Measurements from ENCODE around the gene PLXNA2.

Gene PLXNA2

DNA sequence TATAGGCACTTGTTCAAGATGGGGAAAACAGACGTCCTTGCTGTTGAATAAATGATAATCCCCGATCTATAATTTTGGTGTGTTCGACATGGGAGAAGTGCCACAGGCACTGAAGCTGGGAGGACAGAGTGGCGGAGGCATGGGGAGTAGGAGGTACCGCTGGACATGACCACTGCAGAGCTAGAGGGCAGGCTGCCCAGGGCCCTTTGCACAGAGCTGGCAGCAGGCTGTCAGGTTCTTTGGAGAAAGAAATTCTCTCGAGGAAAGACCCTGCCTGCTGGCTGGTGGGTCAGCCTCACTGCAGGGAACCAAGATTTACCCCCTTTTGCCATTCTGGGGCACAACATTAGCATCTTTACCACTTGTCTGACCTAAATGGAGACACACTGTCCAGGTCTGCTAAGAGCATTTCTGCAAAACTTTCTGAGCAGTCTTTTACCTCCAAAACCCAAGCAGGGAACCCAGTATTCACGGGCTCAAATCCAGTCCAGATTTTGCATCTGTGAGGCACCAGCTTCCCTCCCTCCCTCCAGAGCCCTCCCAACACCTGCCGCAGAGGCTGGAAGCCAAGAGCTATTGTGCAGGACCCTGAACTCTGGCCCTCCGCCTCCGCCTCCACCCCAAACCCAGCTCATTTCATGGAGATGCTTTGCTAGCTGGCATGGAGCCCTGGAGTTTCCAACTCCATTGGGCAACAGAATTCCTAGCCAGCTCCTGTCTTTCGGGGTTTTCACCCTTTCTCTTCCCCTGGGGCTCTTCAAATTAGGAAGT lies 142.3 kb downstream of the PLXNA2 start:
- DNase-seq (ENCODE audit: low read depth in 2 of 3, low spot score in 1 of 3), result no peak

DNA sequence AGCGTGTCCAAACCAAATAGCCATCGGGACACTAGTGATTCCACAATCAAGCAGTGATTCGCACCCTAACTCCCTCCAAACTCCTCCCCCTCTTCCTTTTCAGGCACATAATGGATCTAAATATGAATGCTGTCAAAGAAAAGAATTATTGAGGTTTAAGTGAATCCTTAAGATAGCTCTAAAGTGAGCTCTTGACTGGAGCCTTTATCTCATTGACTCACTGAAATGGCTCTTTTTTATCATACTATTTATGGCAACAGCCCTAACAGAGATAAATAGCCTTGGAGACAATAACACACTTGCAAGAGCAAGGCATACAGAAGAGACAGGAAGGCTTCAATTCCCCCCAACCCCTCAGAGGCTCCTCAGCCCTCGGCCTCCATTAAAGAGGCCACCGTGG lies 143.3 kb downstream of the PLXNA2 start:
- no peak for DNase-seq (ENCODE audit: low read depth in 2 of 3, low spot score in 1 of 3)

DNA sequence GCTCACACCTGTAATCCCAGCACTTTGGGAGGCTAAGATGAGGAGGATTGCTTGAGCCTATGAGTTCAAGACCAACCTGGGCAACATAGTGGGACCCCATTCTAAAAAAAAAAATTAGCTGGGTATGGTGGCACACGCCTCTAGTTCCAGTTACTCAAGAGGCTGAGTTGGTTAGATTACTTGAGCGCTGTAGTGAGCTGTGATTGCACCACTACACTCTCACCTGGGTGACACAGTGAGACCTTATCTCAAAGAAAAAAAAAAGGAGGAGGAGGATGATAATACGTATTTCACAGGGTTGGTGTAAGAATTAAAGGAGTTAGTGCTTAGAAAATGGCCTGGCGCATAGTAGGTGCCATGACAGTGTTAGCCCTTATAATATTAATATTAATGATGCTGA lies 144.1 kb downstream of the PLXNA2 start:
- no peak for DNase-seq (ENCODE audit: low read depth in 2 of 3, low spot score in 1 of 3)

DNA sequence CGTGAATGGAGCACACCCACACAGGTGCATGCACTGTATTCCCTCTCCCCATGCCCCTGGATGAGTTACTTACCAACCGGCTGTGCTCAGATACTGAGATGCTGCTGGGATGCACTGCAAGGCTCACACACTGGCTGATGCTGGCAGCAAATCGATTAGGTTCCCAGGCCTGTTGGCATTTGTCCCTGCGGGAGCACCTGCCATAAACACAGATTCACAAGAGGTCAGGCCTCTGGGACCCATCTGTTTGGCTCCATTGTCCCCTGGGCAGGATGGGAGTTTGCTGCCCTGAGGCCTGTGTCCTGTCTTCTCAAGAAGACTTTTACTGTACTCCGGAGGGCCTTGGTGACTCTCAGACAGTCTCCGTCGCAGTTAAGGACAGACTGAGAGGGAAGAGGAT lies 145.4 kb downstream of the PLXNA2 start:
- no peak for DNase-seq (ENCODE audit: low read depth in 2 of 3, low spot score in 1 of 3)

DNA sequence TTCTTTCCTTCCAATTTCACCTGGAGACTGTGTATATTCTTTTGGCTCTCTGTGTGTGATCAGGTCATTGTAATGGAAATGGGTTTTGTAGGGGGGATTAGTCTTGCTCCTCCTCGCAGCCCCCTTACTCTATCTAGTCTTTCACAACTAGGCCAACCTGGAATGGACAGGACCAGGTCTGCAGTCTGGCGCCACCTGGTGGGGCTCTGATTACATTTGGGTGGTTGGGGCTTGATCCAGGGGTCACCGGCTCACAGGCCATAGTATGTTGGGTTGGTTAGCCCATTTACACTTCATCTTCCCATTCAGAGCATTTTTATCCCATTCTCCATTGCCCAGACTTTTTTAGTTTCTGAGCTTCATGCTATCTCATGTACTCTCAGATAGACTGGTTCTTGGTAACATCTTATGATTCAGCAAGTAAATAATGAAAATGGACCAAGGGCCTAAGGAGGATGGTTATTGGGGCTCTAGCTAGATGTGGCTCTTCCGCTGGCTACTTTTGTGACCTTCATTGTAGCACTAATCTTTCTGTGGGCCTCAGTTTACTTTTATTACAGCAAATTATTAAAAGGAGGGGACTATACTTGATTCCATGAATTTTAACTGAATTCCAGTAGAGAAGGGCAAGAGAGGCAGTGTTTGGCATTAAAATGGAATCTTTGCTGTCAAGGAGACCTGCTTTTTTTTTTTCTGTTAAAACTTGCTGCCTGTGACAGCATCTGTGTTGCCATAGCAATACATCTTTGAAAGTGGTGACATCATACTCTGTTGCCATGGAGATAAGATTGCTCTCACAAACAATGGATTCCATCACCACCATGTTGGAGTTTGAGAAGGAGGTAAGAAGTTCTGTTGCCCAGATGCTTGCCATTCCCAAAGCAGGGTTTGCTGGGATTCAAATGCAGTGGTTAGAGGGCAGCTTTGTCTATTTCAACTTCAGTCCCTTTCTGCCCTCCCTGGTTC lies 150.1 kb downstream of the PLXNA2 start:
- DNase-seq (ENCODE audit: low read depth in 2 of 3, low spot score in 1 of 3), result peak; percentile 17 to 61 (median 38)

DNA sequence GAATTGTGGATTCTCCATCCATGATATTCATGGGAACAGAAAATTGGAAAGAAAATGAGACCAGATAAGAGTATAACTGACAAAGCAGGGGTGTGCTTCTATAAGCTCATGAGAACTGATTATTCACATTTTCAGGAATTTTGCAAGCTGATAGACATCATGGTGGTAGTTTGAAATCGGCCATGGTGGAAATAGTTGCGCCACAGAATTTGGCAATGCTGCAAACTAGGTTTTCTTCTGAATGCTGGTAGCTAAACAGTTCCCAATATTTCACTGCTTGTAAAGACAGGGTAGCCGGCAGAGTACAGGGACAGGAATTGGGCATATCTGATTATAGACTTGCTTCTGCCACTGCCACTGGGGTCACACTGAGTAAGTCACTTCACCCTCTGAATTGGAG lies 151.1 kb downstream of the PLXNA2 start:
- DNase-seq (ENCODE audit: low read depth in 2 of 3, low spot score in 1 of 3), result no peak

DNA sequence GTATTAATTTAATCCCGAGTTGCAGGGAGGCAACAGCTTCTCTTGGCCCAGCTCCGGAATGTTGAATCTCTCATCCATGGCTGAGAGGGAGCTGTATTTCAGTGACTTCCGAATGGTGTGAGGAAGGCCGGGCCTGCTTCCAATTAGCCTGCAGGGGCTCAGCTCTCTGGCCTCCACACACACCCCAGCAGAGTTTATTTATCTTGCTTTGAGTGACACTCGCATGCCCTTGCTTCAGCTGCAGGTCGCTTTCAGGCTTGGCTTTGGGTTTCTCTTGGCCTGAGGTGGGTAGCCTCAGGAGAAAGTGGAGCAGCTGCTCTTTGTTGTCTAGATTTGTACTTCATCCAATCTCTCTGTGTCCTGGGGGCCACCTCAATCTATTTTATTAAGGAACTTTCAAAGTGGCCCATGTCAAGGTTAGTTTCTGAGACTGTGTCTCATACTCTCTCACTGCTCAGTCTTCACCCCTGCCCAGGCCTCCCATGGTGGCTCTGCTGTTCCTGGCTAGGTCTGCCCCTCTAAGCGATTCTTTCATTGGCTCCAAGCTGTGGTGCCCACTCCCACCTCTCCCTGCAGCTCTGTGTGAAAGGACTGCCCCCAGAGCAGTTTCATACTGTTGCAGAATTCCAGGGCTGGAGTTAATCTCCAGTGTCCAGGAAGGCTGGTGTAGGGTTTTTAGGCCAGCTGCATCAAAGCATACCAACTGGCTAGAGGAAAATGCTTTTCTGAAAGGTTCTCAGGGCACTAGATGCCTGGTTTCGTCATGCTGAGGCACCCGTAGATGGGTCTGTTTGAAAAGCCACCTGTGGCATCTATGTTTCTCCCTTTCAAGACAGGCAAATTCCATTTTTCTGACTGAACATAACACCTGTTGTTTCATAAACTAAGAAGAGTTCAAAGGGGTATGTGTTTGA lies 153.5 kb downstream of the PLXNA2 start:
- no peak for DNase-seq (ENCODE audit: low read depth in 2 of 3, low spot score in 1 of 3)

DNA sequence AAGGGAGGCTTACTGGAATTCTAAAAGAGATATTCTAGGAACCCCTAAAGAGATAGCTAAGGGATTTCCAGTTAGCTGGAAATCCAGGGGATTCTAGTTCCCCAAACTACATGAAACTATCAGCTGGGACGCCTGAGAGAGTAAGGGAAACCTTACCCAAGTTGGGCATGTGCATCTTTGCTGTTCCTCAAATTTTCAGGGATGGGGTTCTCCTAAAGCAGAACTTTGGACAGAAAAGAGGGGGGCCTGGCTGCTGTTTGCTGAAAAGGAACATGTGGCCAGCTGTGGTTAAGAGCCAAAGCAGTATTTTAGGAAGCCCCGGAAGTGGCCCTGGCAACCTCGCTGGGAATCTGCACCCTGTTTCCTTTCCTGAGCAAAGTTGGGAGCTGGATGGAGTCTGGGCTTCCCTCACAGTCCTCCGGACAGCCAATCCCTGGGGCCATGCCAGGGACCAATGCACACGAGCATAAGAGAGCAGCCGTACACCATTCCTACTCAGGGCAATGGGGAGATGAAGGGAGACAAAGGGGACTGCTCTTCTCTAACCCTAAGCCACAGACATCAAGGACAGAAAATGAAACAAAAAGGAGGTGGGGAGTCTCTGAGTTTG lies 154.3 kb downstream of the PLXNA2 start:
- DNase-seq (ENCODE audit: low read depth in 2 of 3, low spot score in 1 of 3), result no peak

DNA sequence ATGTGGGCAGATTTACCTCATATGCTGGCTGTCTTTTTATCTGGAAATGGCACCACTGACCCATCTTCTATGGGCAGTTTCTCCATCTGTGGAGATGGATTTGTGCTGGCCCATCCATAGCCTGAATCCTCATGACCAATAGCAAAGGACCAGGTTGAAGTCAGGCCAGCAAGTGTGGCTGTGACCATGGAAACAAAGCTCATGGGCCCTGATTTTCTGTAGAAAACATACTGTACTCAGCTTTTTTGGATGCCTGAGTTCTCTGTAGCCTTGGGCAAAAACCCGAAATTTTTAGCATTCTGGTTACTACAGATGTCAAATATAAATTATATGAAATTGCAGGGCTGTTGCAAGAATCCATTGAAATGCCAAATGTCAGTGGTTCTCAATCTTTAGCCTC lies 155.0 kb downstream of the PLXNA2 start:
- no peak for DNase-seq (ENCODE audit: low read depth in 2 of 3, low spot score in 1 of 3)

DNA sequence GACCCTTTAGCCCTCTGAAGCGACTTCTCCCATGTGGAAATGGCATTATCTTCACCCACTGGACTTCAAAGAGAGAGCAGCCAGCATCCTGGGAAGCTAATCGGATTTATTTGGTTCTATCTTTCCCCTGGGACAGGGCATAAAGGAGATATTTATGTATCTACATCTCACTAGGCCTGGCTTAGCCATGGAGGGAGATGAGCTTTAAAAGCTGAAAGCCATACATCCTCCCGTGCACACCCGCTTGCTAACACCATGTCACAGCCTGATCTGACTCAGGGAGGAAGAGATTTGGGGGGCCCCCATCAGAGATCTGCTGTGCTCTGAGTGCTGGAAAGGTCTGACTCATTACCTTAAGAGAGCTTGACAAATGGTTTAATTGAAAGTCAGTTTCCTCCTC lies 155.9 kb downstream of the PLXNA2 start:
- DNase-seq (ENCODE audit: low read depth in 2 of 3, low spot score in 1 of 3), result no peak

DNA sequence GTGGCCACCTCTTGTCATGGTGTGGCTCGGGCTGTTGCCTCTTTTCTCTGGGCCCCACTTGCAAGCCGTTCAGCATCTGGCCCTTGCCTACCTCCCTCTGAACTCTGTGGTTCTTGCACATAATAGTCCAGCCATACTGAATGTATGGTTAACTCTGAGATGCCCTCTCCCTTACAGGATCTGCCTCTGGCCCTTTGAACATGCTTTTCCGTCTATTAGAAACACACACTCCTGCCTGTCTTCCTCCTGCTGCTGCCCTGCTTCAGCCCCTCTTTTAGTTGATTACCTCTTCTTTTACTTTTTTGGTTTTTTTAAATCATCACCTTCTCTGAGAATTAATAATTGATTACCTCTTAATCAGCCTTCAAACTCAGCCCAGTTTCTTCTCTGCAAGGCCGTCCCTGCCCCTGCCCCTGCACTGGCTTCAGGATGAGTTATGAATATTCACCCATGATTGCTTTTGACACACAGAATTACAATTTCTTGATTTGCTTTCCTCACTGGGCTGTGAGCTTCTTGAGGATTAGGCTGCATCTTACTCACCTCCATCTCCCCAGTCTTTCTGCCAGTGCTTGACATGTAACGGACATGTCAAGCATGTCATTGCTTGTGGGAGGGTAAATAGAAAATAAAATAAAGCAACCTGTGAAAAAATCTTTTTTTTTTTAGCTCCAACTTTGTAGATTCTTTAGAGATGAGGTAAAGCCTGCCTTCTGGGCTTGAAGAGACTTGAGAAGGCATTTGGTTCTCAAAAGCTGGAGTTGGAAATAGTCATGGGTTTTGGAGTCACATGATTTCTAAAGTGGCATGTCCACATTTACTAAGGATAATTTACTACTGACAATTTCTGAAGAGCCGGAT lies 158.3 kb downstream of the PLXNA2 start:
- DNase-seq (ENCODE audit: low read depth in 2 of 3, low spot score in 1 of 3), result no peak

DNA sequence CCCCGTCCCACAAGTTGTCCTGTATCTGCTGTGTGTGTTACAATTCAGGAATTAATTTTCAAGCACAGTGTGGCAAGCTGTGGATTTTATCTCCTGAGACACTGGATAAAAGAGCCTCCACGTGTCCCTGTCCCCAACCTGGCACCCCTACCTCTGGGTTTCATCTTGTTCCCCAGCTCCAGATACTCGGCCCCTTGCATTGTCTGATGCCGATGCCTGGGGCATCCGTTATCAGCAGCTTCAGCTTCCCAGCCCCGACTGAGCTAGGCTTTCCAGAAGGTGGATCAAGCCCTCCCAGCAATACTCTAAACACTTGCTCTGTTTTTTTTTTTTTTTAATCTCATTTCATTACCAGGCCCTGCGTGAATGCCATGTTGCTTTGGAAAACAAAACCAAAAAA lies 159.4 kb downstream of the PLXNA2 start:
- DNase-seq (ENCODE audit: low read depth in 2 of 3, low spot score in 1 of 3), result no peak

DNA sequence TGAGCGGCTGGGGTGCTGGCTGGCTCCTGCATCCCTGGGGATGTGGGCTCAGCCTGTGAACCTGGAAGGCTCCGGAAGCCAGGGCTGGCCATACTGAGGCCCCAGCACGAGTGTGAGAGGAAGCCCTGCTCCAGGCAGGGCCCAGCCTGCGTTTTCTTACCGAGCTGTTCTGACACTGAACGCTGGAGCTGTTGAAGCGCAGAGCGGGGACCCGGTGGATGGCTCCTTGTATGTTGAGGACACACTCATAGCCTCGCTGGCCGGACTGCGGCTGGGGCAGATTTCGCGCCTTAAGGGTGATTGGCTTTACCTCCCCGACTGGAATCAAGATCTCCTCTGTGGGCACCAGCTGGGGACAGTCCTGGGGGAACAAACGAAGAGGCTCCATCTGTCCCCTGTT lies 160.0 kb downstream of the PLXNA2 start:
- DNase-seq (ENCODE audit: low read depth in 2 of 3, low spot score in 1 of 3), result no peak

DNA sequence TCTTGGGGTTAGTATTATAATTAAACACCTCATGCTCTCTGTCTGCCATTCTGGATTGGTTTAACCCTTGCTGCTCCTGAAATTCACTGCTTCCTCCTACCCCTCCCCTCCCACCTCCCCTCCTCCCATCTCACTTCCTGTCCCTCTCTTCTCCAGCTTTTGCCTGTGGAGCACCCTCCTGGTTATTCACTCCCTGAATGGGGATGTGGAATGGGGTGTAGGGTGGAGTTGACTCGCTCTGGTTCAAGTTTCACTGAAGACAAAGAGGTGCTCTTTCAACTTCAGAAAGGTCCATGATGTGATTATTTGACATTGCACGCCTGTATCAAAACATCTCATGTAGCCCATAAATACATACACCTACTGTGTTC lies 160.5 kb downstream of the PLXNA2 start:
- no peak for DNase-seq (ENCODE audit: low read depth in 2 of 3, low spot score in 1 of 3)

DNA sequence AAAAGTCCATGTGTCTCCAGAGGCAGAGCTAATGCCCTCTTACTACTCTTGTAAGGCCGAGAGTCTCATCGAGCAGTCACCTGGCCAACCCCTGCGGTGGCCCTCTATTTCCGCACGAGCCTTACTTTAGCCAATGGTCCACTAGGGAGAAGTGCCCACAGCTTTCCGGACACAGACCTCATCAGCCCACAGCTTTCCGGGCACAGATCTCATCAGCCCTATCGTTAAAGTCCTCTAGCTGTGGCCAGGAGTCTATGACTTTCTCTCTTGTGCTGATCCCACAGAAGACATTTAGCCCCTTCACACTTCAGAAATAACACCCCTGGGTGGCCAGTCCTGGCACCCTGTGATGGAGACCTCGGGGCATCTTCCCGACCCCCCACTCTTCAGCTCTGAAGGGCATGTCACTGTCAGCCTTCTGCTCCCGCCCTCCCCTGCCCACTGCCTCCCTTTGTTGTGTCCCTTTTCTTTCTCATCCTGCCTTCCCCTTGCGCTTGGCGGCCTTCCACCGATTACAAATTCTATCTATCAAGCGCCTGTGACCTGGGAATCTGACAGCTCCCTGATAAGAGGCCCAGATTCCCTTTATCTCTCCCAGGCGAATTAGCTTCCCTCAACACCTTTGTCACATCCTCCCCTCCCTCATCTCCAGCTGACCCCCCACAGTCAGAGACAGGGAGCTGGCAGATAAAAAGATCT lies 161.0 kb downstream of the PLXNA2 start:
- DNase-seq (ENCODE audit: low read depth in 2 of 3, low spot score in 1 of 3), result no peak

DNA sequence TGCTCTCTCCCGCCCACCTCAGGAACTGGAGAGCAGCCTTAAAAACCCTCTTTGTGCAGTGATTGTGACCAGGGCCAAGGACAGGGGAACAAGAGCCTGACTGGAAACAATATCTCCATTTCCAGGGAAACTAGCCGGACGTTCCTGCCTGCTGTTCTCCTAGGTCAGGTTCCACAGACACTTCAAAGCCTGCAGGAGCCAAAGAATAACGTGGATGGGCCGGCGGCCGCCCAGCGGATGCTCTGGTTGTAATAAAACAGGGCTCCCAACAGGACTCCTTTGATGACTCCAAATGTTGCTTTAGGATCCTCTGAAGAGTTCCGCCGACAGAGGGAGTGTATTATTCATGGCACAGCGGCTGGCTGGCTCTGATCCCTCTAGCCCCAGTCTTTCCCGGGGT lies 162.2 kb downstream of the PLXNA2 start:
- DNase-seq (ENCODE audit: low read depth in 2 of 3, low spot score in 1 of 3), result no peak

DNA sequence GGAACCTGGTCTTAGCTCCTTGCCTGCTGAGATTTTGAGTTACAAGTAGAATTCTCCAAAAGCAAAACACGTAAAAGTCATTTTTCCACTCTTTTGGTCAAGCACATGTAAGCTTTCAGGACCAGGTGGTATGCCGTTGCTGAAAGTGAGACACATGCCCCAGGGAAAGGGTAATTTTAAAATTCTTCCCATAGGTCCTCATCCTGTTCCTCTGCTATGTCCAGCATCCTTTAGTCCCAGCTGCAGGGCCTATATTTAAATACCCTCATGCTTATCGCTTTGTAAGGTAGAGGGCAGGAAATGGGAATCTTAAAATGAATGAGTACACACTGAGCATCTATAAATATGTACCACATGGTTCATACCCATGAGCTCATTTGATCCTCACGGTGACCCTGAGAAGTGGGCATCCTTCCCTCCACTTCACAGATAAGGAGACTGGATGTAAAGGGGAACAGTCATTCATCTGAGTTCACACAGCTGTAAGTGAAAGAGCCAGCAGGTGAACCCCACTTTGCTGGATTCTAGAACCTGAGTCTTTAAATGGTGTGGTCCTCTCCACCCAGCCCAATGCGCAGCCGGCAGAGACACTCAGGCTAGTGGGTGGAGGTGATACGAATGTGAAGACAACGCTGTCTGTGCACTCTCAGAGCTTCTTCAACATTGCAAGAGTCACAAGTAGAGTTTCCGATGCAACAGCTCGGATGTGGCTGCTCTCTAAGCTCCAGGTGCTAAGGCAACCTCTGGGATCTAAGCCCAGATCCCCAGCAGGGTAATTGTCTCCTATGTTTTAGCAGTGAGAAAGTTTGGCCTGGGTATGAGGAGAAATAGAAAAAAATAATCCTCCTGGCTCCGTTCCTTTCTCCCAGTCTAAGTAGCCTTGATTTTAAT lies 163.5 kb downstream of the PLXNA2 start:
- DNase-seq (ENCODE audit: low read depth in 2 of 3, low spot score in 1 of 3), result no peak

DNA sequence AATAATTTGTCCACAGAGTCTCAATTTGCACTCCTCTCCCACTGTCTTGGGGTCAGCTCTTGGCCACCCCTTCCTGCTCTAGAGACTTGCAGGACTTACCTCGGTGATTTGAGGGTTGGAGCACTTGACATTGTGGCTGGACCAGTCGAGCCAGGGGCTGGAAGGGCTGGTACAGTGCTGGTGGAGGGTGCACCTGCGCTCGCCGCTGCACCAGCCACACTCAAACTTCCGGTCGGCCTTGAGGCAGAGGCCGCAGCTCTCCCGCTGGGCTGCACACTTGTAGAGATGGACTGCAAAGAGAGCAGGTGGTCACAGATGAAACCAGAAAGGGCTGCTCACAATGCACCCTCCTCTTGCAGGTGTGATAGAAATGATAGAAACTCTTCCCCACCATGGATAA lies 165.0 kb downstream of the PLXNA2 start:
- DNase-seq (ENCODE audit: low read depth in 2 of 3, low spot score in 1 of 3), result no peak

Data from stimulated activated CD4-positive, alpha-beta T cell treated with anti-CD3 and anti-CD28 coated beads, Interleukin-12 subunit alpha, Interleukin-12 subunit beta, amount 100 ng/mL, for 48 hours (primary cell).